PC-3 (cell line): ENCODE results near the gene HDAC11. TPM values are rescaled to one million over a fixed set of nuclear protein-coding genes. Genes with fewer than 3 reads are reported as not detected.
A peak's percentile ranks its signal among the peaks of the same experiment; 100 is the strongest.

Experiments used
- ATAC-seq: fragments of 200-7000 bp; cut with Tn5 transposase; 2 replicates; pipeline ENCODE4 v1.9.1; 2020; ENCODE audit warnings: mild to moderate bottlenecking, moderate library complexity
- BruUV-seq: library from RNA; stranded (reverse); fragments of 400-500 nt; replicated peaks from 2 replicates; lab custom pipeline; 2021; lab: Mats Ljungman, UMichigan
- CTCF ChIA-PET: fragments of 300-600 bp; sonication (Branson Sonifier 250); formaldehyde crosslinking; loops from one replicate; lab custom pipeline; 2022; ENCODE audit warnings: antibody characterized with exemption; lab: Charles Lee
- POLR2A ChIA-PET: fragments of 300-600 bp; sonication (Branson Sonifier 250); formaldehyde crosslinking; loops from one replicate; lab custom pipeline; 2022; ENCODE audit warnings: antibody characterized with exemption; ENCODE audit not compliant: unreplicated experiment; lab: Charles Lee
- DNase-seq: peaks from one replicate; pipeline ENCODE4 v3.0.0-alpha.2; 2015
- H2AFZ ChIP-seq: fragments of 300-600 bp; sonication (generic); 2 replicates; pipeline ENCODE4 v1.6.0; 2016; ENCODE audit warnings: antibody characterized with exemption, low read length
- H3F3A ChIP-seq: fragments of 300-600 bp; sonication (generic); one replicate; pipeline ENCODE4 v1.6.0; 2017; ENCODE audit warnings: antibody characterized with exemption, low read length, control low read depth, mild to moderate bottlenecking; ENCODE audit not compliant: unreplicated experiment
- H3K27ac ChIP-seq: fragments of 300-600 bp; sonication (generic); 2 replicates; pipeline ENCODE4 v1.5.1; 2016; ENCODE audit warnings: mild to moderate bottlenecking, low read length
- H3K27me3 ChIP-seq: fragments of 300-600 bp; sonication (generic); 2 replicates; pipeline ENCODE4 v1.6.1; 2016; ENCODE audit warnings: low read length, mixed read lengths
- H3K36me3 ChIP-seq: fragments of 300-600 bp; sonication (generic); 2 replicates; pipeline ENCODE4 v1.6.1; 2016; ENCODE audit warnings: low read depth, mixed run types, low read length, mixed read lengths
- H3K4me1 ChIP-seq: fragments of 300-600 bp; sonication (generic); 2 replicates; pipeline ENCODE4 v1.5.1; 2016; ENCODE audit warnings: low read length; ENCODE audit not compliant: insufficient read depth
- H3K4me2 ChIP-seq: fragments of 300-600 bp; sonication (generic); 2 replicates; pipeline ENCODE4 v1.6.0; 2016; ENCODE audit warnings: low read length
- H3K4me3 ChIP-seq: fragments of 300-600 bp; sonication (generic); 2 replicates; pipeline ENCODE4 v1.5.1; 2016; ENCODE audit warnings: mild to moderate bottlenecking, low read length, mixed read lengths
- H3K79me2 ChIP-seq: fragments of 300-600 bp; sonication (generic); 2 replicates; pipeline ENCODE4 v1.6.1; 2017; ENCODE audit warnings: low read length, mixed read lengths
- H3K9ac ChIP-seq: fragments of 300-600 bp; sonication (generic); 2 replicates; pipeline ENCODE4 v1.6.0; 2016; ENCODE audit warnings: mild to moderate bottlenecking, low read length
- H3K9me2 ChIP-seq: fragments of 300-600 bp; sonication (generic); replicated peaks from 2 replicates; pipeline ENCODE4 v1.6.1; 2016; ENCODE audit warnings: mixed run types, low read length, mixed read lengths
- H3K9me3 ChIP-seq: fragments of 300-600 bp; sonication (generic); 2 replicates; pipeline ENCODE4 v1.6.1; 2016; ENCODE audit warnings: low read length, mixed read lengths
- H4K20me1 ChIP-seq: fragments of 300-600 bp; sonication (generic); 2 replicates; pipeline ENCODE4 v1.6.1; 2016; ENCODE audit warnings: low read length, mixed read lengths
- EZH2 ChIP-seq: fragments of 300-600 bp; sonication (generic); IDR thresholded peaks from one replicate; pipeline ENCODE4 v1.6.1; 2017; ENCODE audit warnings: antibody characterized with exemption, mild to moderate bottlenecking, low read length; ENCODE audit not compliant: unreplicated experiment
- EZH2phosphoT487 ChIP-seq: fragments of 300-600 bp; sonication (generic); IDR thresholded peaks from 2 replicates; pipeline ENCODE4 v1.6.1; 2018; ENCODE audit warnings: mild to moderate bottlenecking, antibody characterized with exemption, low read length, borderline replicate concordance
- intact Hi-C: fragments of 100-400 bp; cut with micrococcal nuclease; formaldehyde crosslinking; loops from 2 replicates; pipeline ENCODE4 v1.9.0; 2023
- total RNA-seq: library from RNA; depleted of rRNA; stranded (reverse); fragments of >200 nt; gene quantifications from 2 replicates; pipeline ENCODE4 v1.2.3, GENCODE V29; 2014
- TF ChIP-seq, protein P1 (sequence below): fragments of 300-600 bp; sonication (generic); conservative IDR thresholded peaks from 2 replicates; pipeline ENCODE4 v1.5.1; 2017; ENCODE audit warnings: antibody characterized with exemption, low read depth, mild to moderate bottlenecking, low read length

Gene HDAC11
- total RNA-seq, 1 experiment from 2014 or later: 24.2 TPM

GRCh38 chr3:13538520-13539291 is 58.6 kb downstream of the HDAC11 start:
- peaks cover 3% of the 10 kb centered on the region; the same call in 1 of the 2 replicates for H3K9me3 ChIP-seq
- POLR2A ChIA-PET: interaction anchor here (0.5 kb wide), 1 partner anchor 14 kb away, joined by 3 read pairs; no protein-coding TSS in a partner anchor
- ATAC-seq: no peak
- peaks cover 38% of the 10 kb centered on the region for H3K4me1 ChIP-seq
- no peaks in the 10 kb centered on the region for H3F3A ChIP-seq
- CTCF ChIA-PET: interaction anchor here (0.6 kb wide), 1 partner anchor 35 kb away, joined by 6 read pairs; no protein-coding TSS in a partner anchor
- H3K27ac ChIP-seq: peak overlapping the region; percentile 88
- H3K9ac ChIP-seq: peak overlapping the region; percentile 65
- no peaks in the 10 kb centered on the region for H3K27me3 ChIP-seq
- BruUV-seq: no TSS peak
- H3K79me2 ChIP-seq: no peaks in the 10 kb centered on the region
- intact Hi-C loops: loop anchor here (2.0 kb wide), 1 partner anchor 62 kb away; no protein-coding TSS in a partner anchor
- H3K9me2 ChIP-seq: no peaks in the 10 kb centered on the region
- H3K4me3 ChIP-seq: no peak overlapping the region
- H3K36me3 ChIP-seq: no peaks in the 10 kb centered on the region
- peak; percentile 13 for DNase-seq
- peak overlapping the region; percentile 14 for H3K4me2 ChIP-seq
- TF ChIP-seq, protein P1, sequence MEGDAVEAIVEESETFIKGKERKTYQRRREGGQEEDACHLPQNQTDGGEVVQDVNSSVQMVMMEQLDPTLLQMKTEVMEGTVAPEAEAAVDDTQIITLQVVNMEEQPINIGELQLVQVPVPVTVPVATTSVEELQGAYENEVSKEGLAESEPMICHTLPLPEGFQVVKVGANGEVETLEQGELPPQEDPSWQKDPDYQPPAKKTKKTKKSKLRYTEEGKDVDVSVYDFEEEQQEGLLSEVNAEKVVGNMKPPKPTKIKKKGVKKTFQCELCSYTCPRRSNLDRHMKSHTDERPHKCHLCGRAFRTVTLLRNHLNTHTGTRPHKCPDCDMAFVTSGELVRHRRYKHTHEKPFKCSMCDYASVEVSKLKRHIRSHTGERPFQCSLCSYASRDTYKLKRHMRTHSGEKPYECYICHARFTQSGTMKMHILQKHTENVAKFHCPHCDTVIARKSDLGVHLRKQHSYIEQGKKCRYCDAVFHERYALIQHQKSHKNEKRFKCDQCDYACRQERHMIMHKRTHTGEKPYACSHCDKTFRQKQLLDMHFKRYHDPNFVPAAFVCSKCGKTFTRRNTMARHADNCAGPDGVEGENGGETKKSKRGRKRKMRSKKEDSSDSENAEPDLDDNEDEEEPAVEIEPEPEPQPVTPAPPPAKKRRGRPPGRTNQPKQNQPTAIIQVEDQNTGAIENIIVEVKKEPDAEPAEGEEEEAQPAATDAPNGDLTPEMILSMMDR: no peak
- TF ChIP-seq EZH2phosphoT487: no peak
- no peak for TF ChIP-seq EZH2
- H2AFZ ChIP-seq: peak overlapping the region; percentile 20; the same call in 1 of the 2 replicates
- H4K20me1 ChIP-seq: no peaks in the 10 kb centered on the region

DNA sequence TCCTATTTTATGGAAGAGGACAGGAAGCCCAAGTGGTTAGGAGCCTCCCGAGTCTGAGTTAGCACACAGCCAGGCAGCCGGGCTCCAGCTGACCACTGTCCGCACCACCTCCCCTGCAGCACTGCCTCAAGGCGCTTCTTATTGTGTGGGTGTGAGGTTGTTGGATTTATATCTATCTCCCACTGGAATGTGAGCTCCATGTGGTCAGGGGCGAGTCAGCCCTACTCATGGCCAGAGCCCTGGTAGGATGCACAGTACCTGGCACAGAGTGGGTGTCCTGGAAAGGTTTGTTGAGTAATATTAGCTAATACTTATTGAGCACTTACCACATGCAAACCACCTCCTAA is 59.2 kb downstream of the HDAC11 start:
- CTCF ChIA-PET: interaction anchor here (0.6 kb wide), 1 partner anchor 35 kb away, joined by 6 read pairs; no protein-coding TSS in a partner anchor
- no peaks in the 10 kb centered on the region for H3K9me2 ChIP-seq
- peak; percentile 80 for DNase-seq
- peak overlapping the region; percentile 14; the same call in 1 of the 2 replicates for H3K4me2 ChIP-seq
- H3K27ac ChIP-seq: peak overlapping the region; percentile 88
- H3K27me3 ChIP-seq: no peaks in the 10 kb centered on the region
- H4K20me1 ChIP-seq: no peaks in the 10 kb centered on the region
- H3K79me2 ChIP-seq: no peaks in the 10 kb centered on the region
- ATAC-seq: peak; percentile 20
- H3K36me3 ChIP-seq: no peaks in the 10 kb centered on the region
- H3K9me3 ChIP-seq: peaks cover 3% of the 10 kb centered on the region; the same call in 1 of the 2 replicates
- POLR2A ChIA-PET: interaction anchor here (0.5 kb wide), 1 partner anchor 14 kb away, joined by 3 read pairs; no protein-coding TSS in a partner anchor
- intact Hi-C loops: loop anchor here (2.0 kb wide), 1 partner anchor 62 kb away; no protein-coding TSS in a partner anchor
- no TSS peak for BruUV-seq
- peaks cover 38% of the 10 kb centered on the region for H3K4me1 ChIP-seq
- TF ChIP-seq EZH2 (no peak), EZH2phosphoT487 (no peak)
- TF ChIP-seq, protein P1: no peak
- peak overlapping the region; percentile 20; the same call in 1 of the 2 replicates for H2AFZ ChIP-seq
- no peaks in the 10 kb centered on the region for H3F3A ChIP-seq
- peak overlapping the region; percentile 65 for H3K9ac ChIP-seq
- no peak overlapping the region for H3K4me3 ChIP-seq
